Neural cell (in vitro differentiated cells): ENCODE results near the gene GPR84. TPM values are rescaled to one million over a fixed set of nuclear protein-coding genes. Genes with fewer than 3 reads are reported as not detected.

Source experiments
- H2AFZ ChIP-seq: fragments of 200-600, 300-800 bp; sonication (generic), shearing (Covaris generic); 2 replicates; pipeline ENCODE4 v1.6.0; 2014; ENCODE audit warnings: low read depth, mild to moderate bottlenecking, antibody characterized with exemption, low read length, moderate library complexity
- H3F3A ChIP-seq: fragments of 200-600 bp; shearing (Covaris generic); 2 replicates; pipeline ENCODE4 v1.6.1; 2016; ENCODE audit warnings: mild to moderate bottlenecking, moderate library complexity, mixed read lengths, antibody characterized with exemption, low read length; ENCODE audit not compliant: insufficient read depth, poor library complexity, severe bottlenecking
- H3K27ac ChIP-seq: fragments of 200-600, 300-800 bp; sonication (generic), shearing (Covaris generic); 2 replicates; pipeline ENCODE4 v1.5.1; 2014; ENCODE audit warnings: mild to moderate bottlenecking, low read length, moderate library complexity
- H3K27me3 ChIP-seq: fragments of 300-800, 200-600 bp; sonication (generic), shearing (Covaris generic); 2 replicates; pipeline ENCODE4 v1.6.0; 2014; ENCODE audit warnings: mild to moderate bottlenecking, low read depth, low read length, moderate library complexity; ENCODE audit not compliant: insufficient read depth
- H3K36me3 ChIP-seq: fragments of 300-800, 200-600 bp; sonication (generic), shearing (Covaris generic); 2 replicates; pipeline ENCODE4 v1.5.1; 2014; ENCODE audit warnings: mild to moderate bottlenecking, antibody characterized with exemption, low read length, moderate library complexity; ENCODE audit not compliant: insufficient read depth
- H3K4me2 ChIP-seq: fragments of 300-800, 200-600 bp; sonication (generic), shearing (Covaris generic); 2 replicates; pipeline ENCODE4 v1.6.0; 2014; ENCODE audit warnings: mild to moderate bottlenecking, low read length
- H3K4me3 ChIP-seq: fragments of 300-800, 200-600 bp; sonication (generic), shearing (Covaris generic); 2 replicates; pipeline ENCODE4 v1.5.1; 2014; ENCODE audit warnings: mild to moderate bottlenecking, low read length, moderate library complexity
- H3K79me2 ChIP-seq: fragments of 200-600 bp; shearing (Covaris generic); replicated peaks from 2 replicates; pipeline ENCODE4 v1.6.0; 2014; ENCODE audit warnings: mild to moderate bottlenecking, low read length, moderate library complexity; ENCODE audit not compliant: insufficient read depth
- H3K9ac ChIP-seq: fragments of 300-800, 200-600 bp; sonication (generic), shearing (Covaris generic); 2 replicates; pipeline ENCODE4 v1.6.1; 2016; ENCODE audit warnings: mild to moderate bottlenecking, low read length, mixed read lengths
- H3K9me2 ChIP-seq: fragments of 200-600 bp; shearing (Covaris generic); 2 replicates; pipeline ENCODE4 v1.6.1; 2016; ENCODE audit warnings: mild to moderate bottlenecking, low read length, mixed read lengths; ENCODE audit not compliant: insufficient read depth
- H3K9me3 ChIP-seq: fragments of 200-600, 300-800 bp; sonication (generic), shearing (Covaris generic); 2 replicates; pipeline ENCODE4 v1.6.1; 2016; ENCODE audit warnings: mild to moderate bottlenecking, mixed run types, low read length, moderate library complexity, mixed read lengths
- H4K20me1 ChIP-seq: fragments of 200-600 bp; shearing (Covaris generic); 2 replicates; pipeline ENCODE4 v1.6.1; 2016; ENCODE audit warnings: mild to moderate bottlenecking, mixed run types; ENCODE audit not compliant: insufficient read depth
- EP300 ChIP-seq: fragments of 450-650 bp; conservative IDR thresholded peaks from 2 replicates; pipeline ENCODE4 v1.6.1; 2014; ENCODE audit warnings: antibody characterized with exemption, mild to moderate bottlenecking, moderate library complexity; ENCODE audit not compliant: poor library complexity, severe bottlenecking
- EZH2 ChIP-seq: fragments of 200-600, 300-800 bp; shearing (Covaris generic), sonication (generic); IDR thresholded peaks from 2 replicates; pipeline ENCODE4 v1.6.1; 2014; ENCODE audit warnings: antibody characterized with exemption, low read length, borderline replicate concordance, mild to moderate bottlenecking; ENCODE audit not compliant: insufficient read depth, poor library complexity, severe bottlenecking
- MXI1 ChIP-seq: fragments of 450-650 bp; conservative IDR thresholded peaks from 2 replicates; pipeline ENCODE4 v1.6.1; 2014; ENCODE audit warnings: antibody characterized with exemption, mild to moderate bottlenecking; ENCODE audit not compliant: poor library complexity, severe bottlenecking
- POLR2AphosphoS5 ChIP-seq: IDR thresholded peaks from 2 replicates; pipeline ENCODE4 v1.6.1; 2012
- RAD21 ChIP-seq: fragments of 450-650 bp; conservative IDR thresholded peaks from 2 replicates; pipeline ENCODE4 v1.6.1; 2014; ENCODE audit warnings: antibody characterized with exemption, mild to moderate bottlenecking, moderate library complexity
- SMC3 ChIP-seq: fragments of 450-650 bp; conservative IDR thresholded peaks from 2 replicates; pipeline ENCODE4 v1.6.1; 2014; ENCODE audit warnings: antibody characterized with exemption, mild to moderate bottlenecking, moderate library complexity; ENCODE audit not compliant: poor library complexity
- TAF1 ChIP-seq: IDR thresholded peaks from 2 replicates; pipeline ENCODE4 v1.6.1; 2012; ENCODE audit warnings: low read depth
- polyA plus RNA-seq: library from polyadenylated mRNA; depleted of rRNA; stranded (reverse); fragments of >200 nt; gene quantifications from 2 replicates; pipeline ENCODE4 v1.2.3, GENCODE V29; 2014
- TF ChIP-seq, protein P1 (sequence below): fragments of 450-650 bp; IDR thresholded peaks from 2 replicates; pipeline ENCODE4 v1.5.1; 2014; ENCODE audit warnings: antibody characterized with exemption, mild to moderate bottlenecking, moderate library complexity; ENCODE audit not compliant: poor library complexity, severe bottlenecking
- TF ChIP-seq, protein P2 (sequence below): IDR thresholded peaks from 2 replicates; pipeline ENCODE4 v1.6.1; 2012; ENCODE audit warnings: borderline replicate concordance

Gene GPR84
- polyA plus RNA-seq, 1 donor from 2014 or later: not detected

DNA sequence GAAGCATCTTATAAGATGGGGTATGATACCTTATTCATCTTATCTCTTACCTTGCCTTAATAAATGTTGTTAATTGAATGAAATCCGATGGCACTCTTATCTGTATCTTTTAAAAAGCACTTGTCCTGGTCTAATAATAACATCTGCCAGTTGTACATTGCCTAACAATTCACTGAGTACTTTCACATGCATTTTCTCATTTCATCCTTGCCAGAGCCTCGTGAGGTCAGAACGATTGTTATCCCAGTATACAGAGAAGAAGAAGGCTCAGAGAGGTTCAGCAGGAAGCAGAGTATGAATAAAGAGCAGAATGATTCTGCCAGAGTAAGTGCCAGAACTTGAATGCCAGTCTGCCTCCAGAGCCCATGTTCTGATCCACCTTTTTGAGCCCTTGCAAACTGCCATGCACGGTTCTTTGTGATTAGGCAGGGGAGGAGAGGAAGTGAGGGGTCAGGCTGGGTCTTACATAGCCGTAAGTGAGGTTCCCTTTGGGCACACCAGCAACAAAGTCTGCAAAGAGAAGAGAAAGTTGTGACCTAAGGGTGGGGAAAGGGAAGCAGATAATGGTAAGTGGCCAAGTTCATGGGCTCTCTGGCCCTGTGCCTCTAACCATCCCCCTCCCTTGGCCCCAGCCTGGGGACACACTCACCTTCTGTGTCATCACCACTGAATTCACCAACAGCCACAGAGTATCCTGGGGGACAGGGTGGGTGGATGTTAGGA lies 43.1 kb upstream of the GPR84 start:
- Histone ChIP-seq H3K36me3 (no peaks in the 10 kb centered on the region), H3K27ac (no peak overlapping the region), H3K9ac (no peak overlapping the region), H2AFZ (no peak overlapping the region), H3K9me2 (no peaks in the 10 kb centered on the region), H3K79me2 (no peaks in the 10 kb centered on the region), H3K9me3 (no peaks in the 10 kb centered on the region), H3F3A (no peaks in the 10 kb centered on the region), H4K20me1 (no peaks in the 10 kb centered on the region), H3K27me3 (no peaks in the 10 kb centered on the region), H3K4me2 (no peak overlapping the region), H3K4me3 (no peak overlapping the region)
- TF ChIP-seq RAD21 (no peak), SMC3 (no peak), MXI1 (no peak), EP300 (no peak), TAF1 (no peak), POLR2AphosphoS5 (no peak), EZH2 (no peak)
- TF ChIP-seq, protein P1, sequence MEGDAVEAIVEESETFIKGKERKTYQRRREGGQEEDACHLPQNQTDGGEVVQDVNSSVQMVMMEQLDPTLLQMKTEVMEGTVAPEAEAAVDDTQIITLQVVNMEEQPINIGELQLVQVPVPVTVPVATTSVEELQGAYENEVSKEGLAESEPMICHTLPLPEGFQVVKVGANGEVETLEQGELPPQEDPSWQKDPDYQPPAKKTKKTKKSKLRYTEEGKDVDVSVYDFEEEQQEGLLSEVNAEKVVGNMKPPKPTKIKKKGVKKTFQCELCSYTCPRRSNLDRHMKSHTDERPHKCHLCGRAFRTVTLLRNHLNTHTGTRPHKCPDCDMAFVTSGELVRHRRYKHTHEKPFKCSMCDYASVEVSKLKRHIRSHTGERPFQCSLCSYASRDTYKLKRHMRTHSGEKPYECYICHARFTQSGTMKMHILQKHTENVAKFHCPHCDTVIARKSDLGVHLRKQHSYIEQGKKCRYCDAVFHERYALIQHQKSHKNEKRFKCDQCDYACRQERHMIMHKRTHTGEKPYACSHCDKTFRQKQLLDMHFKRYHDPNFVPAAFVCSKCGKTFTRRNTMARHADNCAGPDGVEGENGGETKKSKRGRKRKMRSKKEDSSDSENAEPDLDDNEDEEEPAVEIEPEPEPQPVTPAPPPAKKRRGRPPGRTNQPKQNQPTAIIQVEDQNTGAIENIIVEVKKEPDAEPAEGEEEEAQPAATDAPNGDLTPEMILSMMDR: no peak
- TF ChIP-seq, protein P2, sequence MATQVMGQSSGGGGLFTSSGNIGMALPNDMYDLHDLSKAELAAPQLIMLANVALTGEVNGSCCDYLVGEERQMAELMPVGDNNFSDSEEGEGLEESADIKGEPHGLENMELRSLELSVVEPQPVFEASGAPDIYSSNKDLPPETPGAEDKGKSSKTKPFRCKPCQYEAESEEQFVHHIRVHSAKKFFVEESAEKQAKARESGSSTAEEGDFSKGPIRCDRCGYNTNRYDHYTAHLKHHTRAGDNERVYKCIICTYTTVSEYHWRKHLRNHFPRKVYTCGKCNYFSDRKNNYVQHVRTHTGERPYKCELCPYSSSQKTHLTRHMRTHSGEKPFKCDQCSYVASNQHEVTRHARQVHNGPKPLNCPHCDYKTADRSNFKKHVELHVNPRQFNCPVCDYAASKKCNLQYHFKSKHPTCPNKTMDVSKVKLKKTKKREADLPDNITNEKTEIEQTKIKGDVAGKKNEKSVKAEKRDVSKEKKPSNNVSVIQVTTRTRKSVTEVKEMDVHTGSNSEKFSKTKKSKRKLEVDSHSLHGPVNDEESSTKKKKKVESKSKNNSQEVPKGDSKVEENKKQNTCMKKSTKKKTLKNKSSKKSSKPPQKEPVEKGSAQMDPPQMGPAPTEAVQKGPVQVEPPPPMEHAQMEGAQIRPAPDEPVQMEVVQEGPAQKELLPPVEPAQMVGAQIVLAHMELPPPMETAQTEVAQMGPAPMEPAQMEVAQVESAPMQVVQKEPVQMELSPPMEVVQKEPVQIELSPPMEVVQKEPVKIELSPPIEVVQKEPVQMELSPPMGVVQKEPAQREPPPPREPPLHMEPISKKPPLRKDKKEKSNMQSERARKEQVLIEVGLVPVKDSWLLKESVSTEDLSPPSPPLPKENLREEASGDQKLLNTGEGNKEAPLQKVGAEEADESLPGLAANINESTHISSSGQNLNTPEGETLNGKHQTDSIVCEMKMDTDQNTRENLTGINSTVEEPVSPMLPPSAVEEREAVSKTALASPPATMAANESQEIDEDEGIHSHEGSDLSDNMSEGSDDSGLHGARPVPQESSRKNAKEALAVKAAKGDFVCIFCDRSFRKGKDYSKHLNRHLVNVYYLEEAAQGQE: no peak

DNA sequence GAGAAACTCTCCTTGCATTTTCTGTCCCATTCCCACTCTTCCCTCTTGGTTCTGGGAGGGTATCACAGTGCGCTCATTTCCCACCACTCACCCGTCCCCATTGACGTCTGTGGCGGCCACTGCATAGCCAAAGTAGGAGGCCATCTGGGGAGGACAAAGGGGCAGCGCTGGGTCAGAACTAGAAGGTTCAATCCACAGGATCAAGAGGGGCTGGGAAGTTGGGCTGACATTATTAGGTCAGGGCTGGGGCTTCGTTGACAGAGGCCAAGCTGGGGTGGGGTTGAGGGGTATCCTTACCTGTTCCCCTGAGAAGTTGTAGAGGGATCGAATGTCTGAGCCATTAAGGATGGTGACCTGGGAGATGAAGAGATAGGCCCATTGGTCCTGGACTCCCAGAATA lies 41.3 kb upstream of the GPR84 start:
- Histone ChIP-seq H3K27me3 (no peaks in the 10 kb centered on the region), H3K4me2 (no peak overlapping the region), H3K36me3 (no peaks in the 10 kb centered on the region), H3K9me2 (no peaks in the 10 kb centered on the region), H3K9ac (no peak overlapping the region), H3K9me3 (no peaks in the 10 kb centered on the region), H3K27ac (no peak overlapping the region), H3K4me3 (no peak overlapping the region), H4K20me1 (no peaks in the 10 kb centered on the region), H3K79me2 (no peaks in the 10 kb centered on the region), H3F3A (no peaks in the 10 kb centered on the region), H2AFZ (no peak overlapping the region)
- TF ChIP-seq, protein P2: no peak
- no peak for TF ChIP-seq SMC3
- no peak for TF ChIP-seq RAD21
- no peak for TF ChIP-seq EZH2
- TF ChIP-seq, protein P1: no peak
- TF ChIP-seq POLR2AphosphoS5: no peak
- TF ChIP-seq MXI1: no peak
- TF ChIP-seq TAF1: no peak
- TF ChIP-seq EP300: no peak
